ENCODE measurements around the gene CDC14C.
"Not testable (repeated sequence)": the region's sequence is repeated elsewhere in the genome, so short reads cannot be mapped to it uniquely, and the experiment has no call there.

CDC14C gene

GRCh38 chr7:48924433-48924832 is at the start of gene CDC14C:
CDC14C (plus strand) TSS chr7:48924547; CDS start chr7:48924673, 126 bp downstream.
- no peak for DNase-seq

GRCh38 chr7:48875045-48875916 is 49.1 kb upstream of the CDC14C start:
- peak; percentile 35 for DNase-seq

GRCh38 chr7:48876087-48876486 is 48.3 kb upstream of the CDC14C start:
- no peak for DNase-seq

GRCh38 chr7:48880851-48881250 is 43.5 kb upstream of the CDC14C start:
- DNase-seq = no peak

- no peak for DNase-seq
Measured at GRCh38 chr7:48887500-48887899, 36.8 kb upstream of the CDC14C start.

GRCh38 chr7:48894574-48894973 is 29.8 kb upstream of the CDC14C start:
- no peak for DNase-seq

GRCh38 chr7:48899932-48900331 is 24.4 kb upstream of the CDC14C start:
- DNase-seq = no peak

- no peak for DNase-seq
Measured at GRCh38 chr7:48901966-48902365, 22.4 kb upstream of the CDC14C start.

- DNase-seq = no peak
Measured at GRCh38 chr7:48904975-48905374, 19.4 kb upstream of the CDC14C start.

GRCh38 chr7:48905686-48906085 is 18.7 kb upstream of the CDC14C start:
- not testable (repeated sequence) for DNase-seq

GRCh38 chr7:48909887-48910286 is 14.5 kb upstream of the CDC14C start:
- DNase-seq = not testable (repeated sequence)

GRCh38 chr7:48931481-48931880 is 7.1 kb downstream of the CDC14C start:
- no peak for DNase-seq

- no peak for DNase-seq
Measured at GRCh38 chr7:48932126-48932910, 8.0 kb downstream of the CDC14C start.

- DNase-seq = no peak
Measured at GRCh38 chr7:48933549-48934085, 9.3 kb downstream of the CDC14C start.

GRCh38 chr7:48938539-48939295 is 14.4 kb downstream of the CDC14C start:
- DNase-seq = no peak

- DNase-seq = no peak
Measured at GRCh38 chr7:48943279-48943990, 19.1 kb downstream of the CDC14C start.

GRCh38 chr7:48955916-48956315 is 31.6 kb downstream of the CDC14C start:
- DNase-seq = no peak

- DNase-seq = no peak
Measured at GRCh38 chr7:48959676-48960075, 35.3 kb downstream of the CDC14C start.

GRCh38 chr7:48962821-48963505 is 38.6 kb downstream of the CDC14C start:
- DNase-seq = no peak

GRCh38 chr7:48964074-48964473 is 39.7 kb downstream of the CDC14C start:
- no peak for DNase-seq

GRCh38 chr7:48971173-48971572 is 46.8 kb downstream of the CDC14C start:
- no peak for DNase-seq

GRCh38 chr7:48976253-48976652 is 51.9 kb downstream of the CDC14C start:
- no peak for DNase-seq
